Activated CD8-positive, alpha-beta memory T cell treated with anti-CD3 and anti-CD28 coated beads for 1 hour (primary cell): ENCODE results near the gene KIF19.

Source experiments
- DNase-seq, 2 donors: peaks; one replicate each; pipeline ENCODE4 v3.0.0-alpha.2; 2020; ENCODE audit warnings: low read depth in 1 of 2; ENCODE audit errors: extremely low read depth in 1 of 2

KIF19 gene

DNA sequence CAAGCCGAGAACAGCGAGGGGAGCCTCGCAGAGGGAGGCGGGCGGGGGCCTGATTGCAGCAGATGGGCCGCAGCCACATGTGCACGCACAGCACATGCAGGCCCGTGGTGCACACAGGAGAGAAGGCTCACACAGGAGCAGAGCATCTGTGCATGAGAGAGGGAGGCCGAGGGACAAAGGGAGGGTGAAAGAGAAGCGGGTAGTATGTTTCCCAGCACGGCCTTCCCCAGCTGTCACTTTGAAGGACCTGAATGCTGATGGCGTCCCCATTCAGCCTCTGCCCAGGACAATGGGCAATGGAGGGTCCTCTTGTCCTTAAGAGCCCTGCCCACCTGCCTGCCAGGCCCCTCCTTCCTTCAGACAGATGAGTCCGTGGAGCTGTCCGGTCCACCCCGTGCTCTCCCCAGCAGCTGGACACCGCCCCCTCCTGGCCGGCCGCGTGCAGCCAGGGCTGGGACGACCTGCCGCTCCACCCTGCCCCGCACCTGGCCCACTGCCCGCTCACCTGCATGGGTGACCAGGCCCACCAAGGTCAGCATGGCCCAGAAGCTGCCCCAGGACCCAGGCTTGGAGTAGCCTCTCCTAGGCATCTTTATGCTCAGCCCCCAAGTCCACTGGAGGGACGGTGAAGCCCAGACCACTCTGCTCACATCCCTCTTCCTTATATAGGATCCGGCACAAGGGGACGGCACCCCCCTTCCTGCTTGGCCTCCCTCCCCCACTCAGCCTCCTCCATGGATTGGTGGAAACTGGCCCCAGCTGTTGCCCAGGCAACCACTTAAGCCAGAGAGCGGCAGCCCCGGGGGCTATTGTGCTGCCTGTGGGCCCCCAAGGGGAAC, 35.4 kb downstream of the KIF19 start, which contains the start of gene BTBD17:
Gene BTBD17, minus strand, starts transcription at position 639 of the 839 bp plus-strand sequence. Its CDS starts 49 bp downstream, at position 590.
- DNase-seq = peak in 1 of 2 donors; percentile 30

DNA sequence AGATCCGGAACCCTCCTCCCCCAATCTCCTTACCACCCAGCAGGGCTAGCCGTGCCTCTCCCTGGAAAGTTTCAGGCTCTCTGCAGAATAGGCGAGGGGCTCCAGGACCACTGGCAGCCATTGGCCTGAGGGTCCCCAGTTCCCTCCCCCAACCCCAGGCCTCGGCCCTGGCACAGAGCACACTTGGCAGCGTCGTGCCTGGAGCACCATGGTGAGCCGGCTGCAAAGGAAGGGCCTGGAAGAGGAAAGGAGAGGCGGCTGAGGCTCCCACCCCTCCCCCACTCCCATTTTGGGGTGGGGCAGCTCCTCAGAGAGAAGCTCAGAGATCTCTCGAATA, 36.0 kb downstream of the KIF19 start:
- no peak for DNase-seq

DNA sequence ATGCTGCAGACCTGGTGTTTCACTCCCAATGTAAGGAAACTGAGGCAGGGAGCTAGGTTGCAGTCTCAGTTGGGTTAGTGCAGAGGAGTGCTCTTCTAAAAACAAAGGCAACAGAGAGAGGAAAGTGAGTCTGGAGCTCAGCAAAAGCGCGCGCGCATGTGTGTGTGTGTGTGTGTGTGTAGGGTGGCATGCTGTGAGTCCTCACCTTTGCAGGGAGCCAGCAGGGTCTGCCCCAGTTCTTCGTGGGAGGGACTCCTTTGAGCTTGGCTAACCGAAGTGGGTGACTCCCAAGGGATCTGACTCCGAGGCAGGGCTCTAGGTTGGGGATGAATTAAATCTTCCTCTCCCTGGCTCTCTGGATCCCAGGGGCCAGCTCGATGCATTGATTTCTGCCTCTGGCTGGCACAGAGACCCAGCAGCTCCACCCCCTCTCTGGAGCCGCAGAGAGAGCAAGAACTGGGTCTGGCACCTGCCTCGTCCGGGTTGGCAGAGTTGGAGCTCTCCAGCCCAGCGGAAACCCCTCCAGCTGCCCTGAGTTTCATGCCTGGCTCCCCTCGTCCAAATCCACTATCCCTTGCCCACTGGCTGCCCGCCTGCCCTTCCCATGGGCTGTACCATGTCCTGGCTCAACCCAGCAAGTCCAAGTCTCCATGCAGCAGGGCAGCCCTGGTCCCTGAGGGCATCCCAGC, 36.9 kb downstream of the KIF19 start:
- DNase-seq = no peak

DNA sequence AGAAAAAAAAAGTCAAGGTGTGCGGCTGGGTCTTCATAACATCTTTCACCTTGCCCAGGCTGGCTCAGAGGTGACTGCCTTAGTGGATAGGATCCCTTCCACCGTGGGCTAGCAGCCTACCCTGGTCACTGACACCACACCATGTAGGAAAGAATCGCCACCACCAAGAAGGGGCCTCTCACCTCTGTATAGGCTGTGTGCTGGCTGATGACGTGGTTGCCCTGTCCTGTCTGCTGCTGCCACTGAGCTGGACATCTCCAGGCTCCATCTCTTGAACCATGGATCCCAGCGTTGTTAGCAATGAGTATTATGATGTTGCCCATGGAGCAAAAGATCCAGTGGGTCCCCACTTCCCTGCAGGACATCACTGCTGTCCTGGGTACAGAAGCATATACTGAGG, 41.2 kb downstream of the KIF19 start, which contains the start of gene GPR142:
Gene GPR142, plus strand, starts transcription at position 301 of the 400 bp plus-strand sequence. CDS start 2,035 bp downstream, outside the sequence.
- no peak for DNase-seq

DNA sequence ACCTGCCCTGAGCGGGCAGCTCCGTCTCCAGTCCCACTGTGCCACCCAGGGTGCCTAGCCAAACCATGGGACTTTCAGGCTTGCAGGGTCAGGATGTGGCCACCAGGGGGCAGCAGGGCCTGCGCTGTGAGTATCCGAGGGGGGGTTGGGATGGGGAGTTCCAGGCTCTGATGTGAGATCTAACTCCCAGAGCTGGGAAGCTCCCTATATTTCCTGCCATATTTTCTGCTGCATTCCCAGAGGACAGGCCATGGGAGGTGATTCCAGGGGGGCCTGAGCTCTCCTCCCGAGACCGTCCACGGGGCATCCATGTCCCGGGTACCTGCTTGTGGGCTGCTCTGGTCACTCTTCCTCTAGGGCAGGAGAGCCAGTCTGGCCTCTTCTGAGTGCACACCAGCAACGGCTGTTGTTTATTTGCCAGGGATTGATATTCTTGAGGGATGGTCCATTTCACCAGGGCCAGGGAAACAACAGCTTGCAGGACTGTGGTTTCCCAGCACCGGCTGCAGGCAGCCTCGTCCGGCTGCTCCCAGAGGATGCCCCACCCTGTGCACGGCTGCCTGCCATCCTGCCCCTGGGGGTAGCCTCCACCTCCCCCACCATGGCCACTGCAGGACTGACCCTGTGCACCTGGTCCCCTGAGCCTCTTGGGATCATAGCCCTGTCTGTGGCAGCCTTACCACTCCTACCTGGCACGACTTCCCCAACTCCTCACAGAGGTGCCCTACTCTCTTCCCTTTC, 42.5 kb downstream of the KIF19 start:
- peak; percentile 25 to 68 for DNase-seq

DNA sequence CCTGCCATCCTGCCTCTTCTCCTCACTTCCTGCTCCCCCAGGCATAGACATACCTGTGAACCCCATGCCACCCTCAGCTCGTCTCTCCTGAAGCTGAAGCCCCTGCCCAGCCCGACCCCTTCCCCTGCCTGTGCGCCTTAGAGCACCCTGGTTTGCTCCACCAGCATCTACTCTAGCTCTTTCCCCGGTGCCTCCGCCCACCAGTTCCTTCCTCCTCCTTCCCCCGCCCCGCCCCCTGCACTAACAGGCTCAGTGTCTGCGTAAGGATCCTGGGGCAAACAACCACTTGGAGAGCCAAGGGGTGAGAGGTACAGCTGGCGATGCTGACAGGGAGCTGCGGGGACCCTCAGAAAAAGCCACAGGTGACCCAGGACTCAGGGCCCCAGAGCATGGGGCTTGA, 43.2 kb downstream of the KIF19 start:
- peak; percentile 25 to 54 for DNase-seq

- no peak for DNase-seq
Observed at GRCh38 chr17:74369665-74370490, 43.9 kb downstream of the KIF19 start.

DNA sequence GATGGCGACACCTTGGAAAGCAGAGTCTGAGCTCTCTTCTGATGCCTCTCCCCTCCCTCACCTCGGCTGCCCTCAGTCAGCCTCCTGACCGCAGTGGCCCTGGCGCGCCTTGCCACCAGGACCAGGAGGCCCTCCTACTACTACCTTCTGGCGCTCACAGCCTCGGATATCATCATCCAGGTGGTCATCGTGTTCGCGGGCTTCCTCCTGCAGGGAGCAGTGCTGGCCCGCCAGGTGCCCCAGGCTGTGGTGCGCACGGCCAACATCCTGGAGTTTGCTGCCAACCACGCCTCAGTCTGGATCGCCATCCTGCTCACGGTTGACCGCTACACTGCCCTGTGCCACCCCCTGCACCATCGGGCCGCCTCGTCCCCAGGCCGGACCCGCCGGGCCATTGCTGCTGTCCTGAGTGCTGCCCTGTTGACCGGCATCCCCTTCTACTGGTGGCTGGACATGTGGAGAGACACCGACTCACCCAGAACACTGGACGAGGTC, 45.7 kb downstream of the KIF19 start:
- no peak for DNase-seq

GRCh38 chr17:74372426-74372825, 46.4 kb downstream of the KIF19 start:
- no peak for DNase-seq

- no peak for DNase-seq
Observed at GRCh38 chr17:74373838-74374606, 48.0 kb downstream of the KIF19 start.

GRCh38 chr17:74374858-74375257, 48.8 kb downstream of the KIF19 start:
- DNase-seq = no peak

DNA sequence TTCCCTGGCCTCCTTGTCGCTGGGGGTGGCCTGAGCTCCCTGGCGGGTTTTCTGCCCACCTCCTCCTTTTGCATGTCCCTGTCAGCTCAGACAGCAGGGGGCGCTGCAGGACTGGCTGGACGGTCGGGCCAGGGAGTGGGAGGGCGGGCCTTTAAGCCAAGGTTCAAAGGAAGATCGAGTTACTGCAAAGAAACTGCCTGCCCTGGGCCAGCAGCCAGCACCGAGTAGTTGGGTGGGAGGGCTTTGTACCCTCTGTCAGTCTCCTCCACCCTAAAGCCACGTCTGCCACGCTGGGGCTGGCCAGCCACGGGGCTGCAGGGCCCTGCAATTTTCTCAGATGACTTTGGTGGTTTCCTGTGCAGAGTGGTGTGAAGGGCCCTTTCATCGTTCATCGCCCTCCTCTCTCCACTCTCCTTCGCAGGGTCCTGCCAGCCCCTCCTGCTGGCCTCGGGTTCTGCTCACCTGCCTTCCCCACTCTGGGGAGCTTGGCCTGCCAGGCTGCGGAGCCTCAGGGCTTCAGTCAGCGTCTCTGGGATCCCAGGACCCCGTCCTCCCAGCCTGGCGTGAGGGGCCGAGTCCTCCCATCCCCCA, 53.6 kb downstream of the KIF19 start:
- DNase-seq = peak; percentile 82 to 91

- DNase-seq = no peak
Observed at GRCh38 chr17:74380086-74380958, 54.3 kb downstream of the KIF19 start.

DNA sequence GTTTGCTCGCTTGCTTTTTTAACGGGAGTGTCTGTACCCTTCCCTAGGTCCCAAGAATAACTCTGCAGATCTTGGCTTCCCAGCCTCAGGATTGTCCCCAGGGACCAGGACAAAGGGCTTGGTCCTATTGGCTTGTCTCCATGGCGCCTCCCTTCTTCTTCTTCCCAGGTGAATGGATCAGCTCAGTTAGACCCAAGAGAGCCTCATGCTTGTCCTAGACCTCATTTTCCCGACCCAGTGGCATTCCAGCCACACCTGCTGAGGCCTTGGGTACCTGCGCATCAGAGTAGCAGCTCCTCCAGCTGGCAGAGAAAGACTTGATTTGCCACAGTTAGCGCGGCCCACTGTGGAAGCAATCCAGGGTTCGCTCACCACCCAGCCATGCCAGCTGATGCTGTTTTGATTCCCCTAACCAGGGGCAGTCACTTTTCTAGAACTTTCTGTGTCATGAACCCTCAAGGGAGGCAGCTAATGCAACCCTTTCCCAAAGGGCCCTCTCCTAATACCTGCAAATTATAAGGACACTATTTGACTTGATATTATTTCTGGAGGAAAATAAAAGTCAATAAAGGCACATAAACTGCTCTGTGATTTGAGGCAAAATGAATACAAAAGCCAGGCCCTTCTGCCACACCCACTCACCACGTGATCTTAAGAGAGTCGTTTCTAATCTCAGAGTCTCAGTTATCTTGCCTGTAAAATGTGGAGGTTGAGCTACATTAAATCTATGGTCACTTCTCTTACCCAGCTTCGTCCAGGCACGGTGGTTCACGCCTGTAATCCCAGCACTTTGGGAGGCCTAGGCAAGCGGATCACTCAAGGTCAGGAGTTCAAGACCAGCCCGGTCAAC, 55.2 kb downstream of the KIF19 start:
- no peak for DNase-seq

DNA sequence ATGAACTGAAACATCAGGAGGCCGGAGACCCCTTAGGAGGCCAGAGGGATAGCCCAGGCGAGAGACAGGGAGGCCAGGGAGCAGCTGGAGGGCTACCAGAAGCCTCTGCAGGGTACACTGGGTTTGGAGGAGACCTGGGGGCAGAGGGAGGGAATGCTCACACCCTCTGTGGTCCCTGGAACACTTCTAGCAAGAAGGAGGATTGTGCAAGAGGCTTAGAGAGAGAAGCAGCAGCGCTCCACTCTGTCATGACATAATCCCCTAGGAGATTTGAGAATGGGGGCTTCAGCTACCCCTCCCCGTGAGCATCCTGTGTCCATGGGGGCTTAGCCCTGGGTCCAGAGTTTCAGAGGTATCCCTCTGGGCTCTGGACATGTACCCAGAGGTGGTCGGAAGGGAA, 57.1 kb downstream of the KIF19 start:
- DNase-seq = no peak

- DNase-seq = no peak
Observed at GRCh38 chr17:74385201-74385600, 59.2 kb downstream of the KIF19 start.

GRCh38 chr17:74386386-74386785, 60.4 kb downstream of the KIF19 start:
- no peak for DNase-seq
